GM12878 (cell line): ENCODE data around the gene SYNRG. TPM values are rescaled to one million over a fixed set of nuclear protein-coding genes. Genes with fewer than 3 reads are reported as not detected.
"Not testable (repeated sequence)": the region's sequence is repeated elsewhere in the genome, so short reads cannot be mapped to it uniquely, and the experiment has no call there.

Source experiments
- ATAC-seq: fragments of 200-7000 bp; cut with Tn5 transposase; 3 replicates; pipeline ENCODE4 v1.9.1; 2020; ENCODE audit warnings: mild to moderate bottlenecking, moderate library complexity
- BruUV-seq: library from RNA; stranded (reverse); fragments of 400-500 nt; replicated peaks from 2 replicates; lab custom pipeline; 2021; lab: Mats Ljungman, UMichigan
- CTCF ChIA-PET: fragments of 300-600 bp; sonication (Branson Sonifier 250); formaldehyde crosslinking; extraction: SDS; loops from one replicate; lab custom pipeline; 2021; ENCODE audit warnings: inconsistent platforms; lab: Yijun Ruan, JAX
- POLR2A ChIA-PET: fragments of 350-600 bp; formaldehyde crosslinking; extraction: SDS; loops from one replicate; lab custom pipeline; 2021; ENCODE audit warnings: inconsistent platforms; lab: Charles Lee
- RAD21 ChIA-PET: fragments of 300-600 bp; sonication (Branson Sonifier 250); formaldehyde crosslinking; loops from one replicate; lab custom pipeline; 2023; ENCODE audit warnings: antibody characterized with exemption; ENCODE audit not compliant: unreplicated experiment; lab: Charles Lee
- SMC1A ChIA-PET: fragments of 300-600 bp; sonication (Branson Sonifier 250); formaldehyde crosslinking; loops from one replicate; lab custom pipeline; 2023; ENCODE audit not compliant: unreplicated experiment, uncharacterized antibody; lab: Charles Lee
- DNase-seq: peaks from one replicate; pipeline ENCODE4 v3.0.0-alpha.2; 2011; ENCODE audit warnings: low read depth, low spot score
- FAIRE-seq: peaks from 3 replicates; lab custom pipeline; 2011; peaks lifted over from hg19 to GRCh38; lab: Jason Lieb, UNC
- H2AFZ ChIP-seq: 2 replicates; pipeline ENCODE4 v1.6.0; 2011; ENCODE audit warnings: low read depth, low read length, control low read depth; ENCODE audit not compliant: control insufficient read depth
- H3K27ac ChIP-seq: 2 replicates; pipeline ENCODE4 v1.5.1; 2011; ENCODE audit warnings: control low read depth; ENCODE audit not compliant: control insufficient read depth, insufficient read depth
- H3K27me3 ChIP-seq, 2 experiments: replicated peaks in 1 of 2; 2 replicates each; pipeline versions ENCODE4 v1.6.0 to v1.6.1; 2011; ENCODE audit warnings: low read length in 1 of 2; ENCODE audit not compliant: control insufficient read depth in 2 of 2, insufficient read depth in 2 of 2
- H3K36me3 ChIP-seq, 2 experiments: 2 replicates each; pipeline ENCODE4 v1.5.1; 2011; ENCODE audit warnings: low read length in 1 of 2; ENCODE audit not compliant: control insufficient read depth in 2 of 2, insufficient read depth in 2 of 2
- H3K4me1 ChIP-seq: 2 replicates; pipeline ENCODE4 v1.6.1; 2011; ENCODE audit warnings: mild to moderate bottlenecking, low read length, moderate library complexity, mixed read lengths; ENCODE audit not compliant: control insufficient read depth, insufficient read depth
- H3K4me2 ChIP-seq: 2 replicates; pipeline ENCODE4 v1.6.0; 2011; ENCODE audit warnings: control low read depth; ENCODE audit not compliant: control insufficient read depth, insufficient read depth
- H3K4me3 ChIP-seq: fragments of 200-600 bp; sonication (generic); 2 replicates; pipeline ENCODE4 v1.5.1; 2016
- H3K79me2 ChIP-seq: 2 replicates; pipeline ENCODE4 v1.6.0; 2011; ENCODE audit warnings: low read length; ENCODE audit not compliant: control insufficient read depth, insufficient read depth
- H3K9ac ChIP-seq: 2 replicates; pipeline ENCODE4 v1.8.0; 2011; ENCODE audit warnings: low read length, control low read depth, mixed read lengths; ENCODE audit not compliant: control insufficient read depth, insufficient read depth
- H3K9me3 ChIP-seq: replicated peaks from 3 replicates; pipeline ENCODE4 v1.5.1; 2011; ENCODE audit warnings: mild to moderate bottlenecking, low read length; ENCODE audit not compliant: control insufficient read depth, insufficient read depth
- H4K20me1 ChIP-seq: 2 replicates; pipeline ENCODE4 v1.6.0; 2011; ENCODE audit not compliant: control insufficient read depth, insufficient read depth
- CEBPZ ChIP-seq: fragments of 150-350 bp; IDR thresholded peaks from 2 replicates; pipeline ENCODE4 v1.6.1; 2016; ENCODE audit warnings: low read depth, low read length
- CHD1 ChIP-seq: IDR thresholded peaks from 2 replicates; pipeline ENCODE4 v1.6.1; 2012; ENCODE audit warnings: low read depth, low read length, improper control_type of control experiment
- E2F4 ChIP-seq: IDR thresholded peaks from 2 replicates; pipeline ENCODE4 v1.6.1; 2012; ENCODE audit warnings: low read depth, low read length, improper control_type of control experiment
- IKZF1 ChIP-seq: fragments of 450-650 bp; conservative IDR thresholded peaks from 2 replicates; pipeline ENCODE4 v1.6.1; 2017; ENCODE audit warnings: antibody characterized with exemption, mild to moderate bottlenecking
- NR2C1 ChIP-seq: fragments of 450-650 bp; IDR thresholded peaks from 2 replicates; pipeline ENCODE4 v1.6.1; 2017; ENCODE audit warnings: antibody characterized with exemption, mild to moderate bottlenecking, moderate library complexity
- WGBS: methylation state at CpG from one replicate; pipeline ENCODE4 v1.1.6; 2016; ENCODE audit warnings: low lambda C conversion rate; ENCODE audit not compliant: insufficient replicate concordance, insufficient coverage; ENCODE audit errors: missing lambda C conversion rate; 5-methylcytosine and 5-hydroxymethylcytosine counted together
- in situ Hi-C: fragments of 300-500 bp; cut with MboI; formaldehyde crosslinking; loops from 9 replicates; pipeline ENCODE4 v1.14.3; 2018; ENCODE audit warnings: mixed read lengths
- intact Hi-C: fragments of 100-400 bp; cut with micrococcal nuclease; formaldehyde crosslinking; loops from one replicate; pipeline ENCODE4 v1.14.2; 2022; ENCODE audit not compliant: unreplicated experiment
- polyA plus RNA-seq, 11 experiments: library from polyadenylated mRNA; depleted of rRNA in 4 of 11; unstranded in 6 of 11; stranded (reverse) in 5 of 11; fragments of >200 nt; fragmentation: Nextera tagmentation in 4 of 11; fragmentation: Illumina TruSeq in 1 of 11; extraction: Ambion mirVana in 4 of 11; extraction: Trizol in 1 of 11; gene quantifications; 1 replicate in 1 of 11; 2 replicates in 10 of 11; pipeline versions ENCODE4 v1.2.1 to v1.2.3, GENCODE V29; 2011 to 2016; ENCODE audit warnings: inconsistent platforms in 2 of 11, missing spikeins in 2 of 11, low read depth in 1 of 11
- total RNA-seq, 4 experiments: library from RNA; depleted of rRNA in 3 of 4; stranded (reverse); fragments of >200 nt in 3 of 4; fragmentation: Illumina TruSeq in 1 of 4; extraction: Trizol in 1 of 4; gene quantifications; 2 replicates each; pipeline versions ENCODE4 v1.2.1 to v1.2.3, GENCODE V29; 2013 to 2021

The SYNRG gene
- total and polyA plus RNA-seq, 10 of the 15 experiments (the other 5 are each of a cell fraction or from before 2014, with no cell fraction given) = 5.2 to 40.4 (median 26.7) TPM

- TF ChIP-seq IKZF1 = no peak
- TF ChIP-seq CEBPZ = no peak
- TF ChIP-seq NR2C1 = no peak
- no peak for TF ChIP-seq E2F4
- TF ChIP-seq CHD1 = no peak
- TF ChIP-seq, all 136 proteins: peak for 0
These were observed 28.7 kb upstream of the SYNRG start (continued) for GRCh38 chr17:37637956-37638355.

- POLR2A ChIA-PET, H3K4me2 ChIP-seq, H4K20me1 ChIP-seq, intact Hi-C loops, CTCF ChIA-PET, H3K4me3 ChIP-seq, SMC1A ChIA-PET, RAD21 ChIA-PET, H3K9ac ChIP-seq, DNase-seq, H3K27ac ChIP-seq, H3K9me3 ChIP-seq, FAIRE-seq, BruUV-seq, H3K79me2 ChIP-seq, H3K4me1 ChIP-seq, ATAC-seq, H2AFZ ChIP-seq, H3K27me3 ChIP-seq: not testable (repeated sequence)
- H3K36me3 ChIP-seq = peaks cover 2 to 30% of the 10 kb centered on the region in 2 experiments
- 95% methylated on average over 6 of the region's 6 CpGs for WGBS
- in situ Hi-C loops = loop anchor here (25.0 kb wide), 1 partner anchor 1821 kb away; no protein-coding TSS in a partner anchor
These were observed 7.2 kb upstream of the SYNRG start for GRCh38 chr17:37616430-37616829.
